ENCODE data around the gene EME1.

DNA sequence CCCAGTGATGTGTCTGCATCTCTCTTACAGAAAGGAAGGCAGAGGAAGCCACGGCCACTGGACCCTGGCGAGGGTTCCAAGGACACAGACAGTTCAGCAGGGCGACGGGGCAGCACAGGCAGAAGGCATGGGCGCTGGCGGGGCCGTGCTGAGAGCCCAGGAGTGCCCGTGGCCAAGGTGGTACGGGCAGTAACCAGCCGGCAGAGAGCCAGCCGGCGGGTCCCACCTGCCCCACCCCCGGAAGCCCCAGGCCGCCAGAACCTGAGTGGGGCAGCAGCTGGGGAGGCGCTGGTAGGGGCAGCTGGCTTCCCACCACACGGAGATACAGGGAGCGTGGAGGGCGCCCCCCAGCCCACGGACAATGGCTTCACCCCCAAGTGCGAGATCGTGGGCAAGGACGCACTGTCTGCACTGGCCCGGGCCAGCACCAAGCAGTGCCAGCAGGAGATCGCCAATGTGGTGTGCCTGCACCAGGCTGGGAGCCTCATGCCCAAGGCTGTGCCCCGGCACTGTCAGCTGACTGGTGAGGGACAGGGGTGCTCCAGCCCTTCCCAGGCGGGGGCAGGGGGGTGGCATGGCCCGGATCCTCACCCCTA is 19.3 kb upstream of the EME1 start:
- TF ChIP-seq, protein P1, sequence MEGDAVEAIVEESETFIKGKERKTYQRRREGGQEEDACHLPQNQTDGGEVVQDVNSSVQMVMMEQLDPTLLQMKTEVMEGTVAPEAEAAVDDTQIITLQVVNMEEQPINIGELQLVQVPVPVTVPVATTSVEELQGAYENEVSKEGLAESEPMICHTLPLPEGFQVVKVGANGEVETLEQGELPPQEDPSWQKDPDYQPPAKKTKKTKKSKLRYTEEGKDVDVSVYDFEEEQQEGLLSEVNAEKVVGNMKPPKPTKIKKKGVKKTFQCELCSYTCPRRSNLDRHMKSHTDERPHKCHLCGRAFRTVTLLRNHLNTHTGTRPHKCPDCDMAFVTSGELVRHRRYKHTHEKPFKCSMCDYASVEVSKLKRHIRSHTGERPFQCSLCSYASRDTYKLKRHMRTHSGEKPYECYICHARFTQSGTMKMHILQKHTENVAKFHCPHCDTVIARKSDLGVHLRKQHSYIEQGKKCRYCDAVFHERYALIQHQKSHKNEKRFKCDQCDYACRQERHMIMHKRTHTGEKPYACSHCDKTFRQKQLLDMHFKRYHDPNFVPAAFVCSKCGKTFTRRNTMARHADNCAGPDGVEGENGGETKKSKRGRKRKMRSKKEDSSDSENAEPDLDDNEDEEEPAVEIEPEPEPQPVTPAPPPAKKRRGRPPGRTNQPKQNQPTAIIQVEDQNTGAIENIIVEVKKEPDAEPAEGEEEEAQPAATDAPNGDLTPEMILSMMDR (IDR thresholded peaks at IDR 0.05; ENCODE audit: borderline replicate concordance, extremely low read depth, low read length, poor library complexity, severe bottlenecking) = no peak
- TF ChIP-seq EZH2 (IDR thresholded peaks at IDR 0.05; ENCODE audit: borderline replicate concordance, low read depth, low read length, severe bottlenecking) = no peak

Measured in DND-41 (cell line).